ENCODE data around the gene AFG3L2. TPM values are rescaled to one million over a fixed set of nuclear protein-coding genes. Genes with fewer than 3 reads are reported as not detected.

AFG3L2 gene
- total and polyA plus RNA-seq, 10 of the 15 experiments (the other 5 are each of a cell fraction or from before 2014, with no cell fraction given) = 21.0 to 72.7 (median 57.7) TPM

DNA sequence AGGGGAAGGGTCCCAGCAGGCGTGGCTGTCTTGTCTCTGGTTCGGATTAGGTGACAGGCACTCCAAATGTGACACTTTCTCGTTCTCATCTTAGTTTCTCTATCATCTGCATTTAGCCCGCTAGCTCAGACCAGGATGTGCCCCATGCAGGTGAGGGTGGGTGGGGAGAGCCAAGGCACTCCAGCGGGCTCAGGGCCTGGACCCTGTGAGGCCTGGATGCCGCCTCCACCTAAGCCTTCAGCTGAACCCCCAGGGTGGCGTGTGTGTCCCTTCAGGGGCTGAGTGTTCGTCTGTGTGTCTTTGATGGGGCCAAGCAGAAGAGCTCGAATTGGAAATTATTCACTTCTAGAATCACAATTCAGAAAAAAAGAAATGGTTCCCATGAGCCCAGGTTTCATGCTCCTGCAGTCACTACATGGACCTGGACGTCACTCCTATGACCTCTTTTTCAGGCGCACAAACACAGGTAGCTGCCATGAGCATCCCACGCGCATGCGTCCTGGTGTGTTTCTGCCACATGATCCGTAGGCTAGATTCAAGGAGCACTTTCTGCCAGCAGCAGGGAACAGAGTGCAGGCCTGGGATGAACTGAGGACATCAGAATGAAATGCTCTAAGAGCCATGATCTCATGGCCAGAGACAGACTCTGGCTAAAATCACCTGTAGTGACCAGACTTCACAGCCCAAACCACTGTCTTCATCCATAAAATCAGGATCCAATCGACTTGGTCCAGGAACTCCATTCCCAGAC, 97.1 kb downstream of the AFG3L2 start:
- no peak for DNase-seq (ENCODE audit: low read depth, low spot score)
- H4K20me1 ChIP-seq (ENCODE audit: control insufficient read depth, insufficient read depth) = no peaks in the 10 kb centered on the region; the same call in 1 of the 2 replicates
- ChIA-PET CTCF (interaction anchor here (1.5 kb wide), 1 partner anchor 134 kb away, joined by 3 read pairs; no protein-coding TSS in a partner anchor), POLR2A (no interaction called here), RAD21 (ENCODE audit: unreplicated experiment) (no interaction called here), SMC1A (ENCODE audit: uncharacterized antibody, unreplicated experiment) (interaction anchor here (1.1 kb wide), 1 partner anchor 14 kb away, joined by 3 read pairs; no protein-coding TSS in a partner anchor)
- no peaks in the 10 kb centered on the region for H3K9me3 ChIP-seq (replicated peaks; ENCODE audit: control insufficient read depth, insufficient read depth, low read length)
- no peaks in the 10 kb centered on the region for H3K79me2 ChIP-seq (ENCODE audit: control insufficient read depth, insufficient read depth, low read length)
- no peak overlapping the region for H3K4me3 ChIP-seq
- no peak for FAIRE-seq
- no peaks in the 10 kb centered on the region for H3K36me3 ChIP-seq (ENCODE audit: control insufficient read depth in 2 of 2, insufficient read depth in 2 of 2, low read length in 1 of 2)
- BruUV-seq (replicated peaks) = no TSS peak
- intact Hi-C loops (cut with micrococcal nuclease; ENCODE audit: unreplicated experiment) = no loop called here
- no peak for TF ChIP-seq SMARCA5 (IDR thresholded peaks at IDR 0.05)
- TF ChIP-seq, protein P1, sequence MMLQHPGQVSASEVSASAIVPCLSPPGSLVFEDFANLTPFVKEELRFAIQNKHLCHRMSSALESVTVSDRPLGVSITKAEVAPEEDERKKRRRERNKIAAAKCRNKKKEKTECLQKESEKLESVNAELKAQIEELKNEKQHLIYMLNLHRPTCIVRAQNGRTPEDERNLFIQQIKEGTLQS (IDR thresholded peaks at IDR 0.05; ENCODE audit: borderline replicate concordance, extremely low read depth, low read depth, low read length) = no peak
- no peak overlapping the region for H3K4me2 ChIP-seq (ENCODE audit: control insufficient read depth, insufficient read depth)
- no peak for ATAC-seq
- H3K9ac ChIP-seq (ENCODE audit: control insufficient read depth, insufficient read depth, low read length) = no peak overlapping the region
- WGBS (ENCODE audit: insufficient coverage, insufficient replicate concordance, low lambda C conversion rate, missing lambda C conversion rate) = 32% methylated on average over 16 of the region's 16 CpGs
- in situ Hi-C loops (cut with MboI) = no loop called here
- H3K27me3 ChIP-seq (replicated peaks in 1 of 2; ENCODE audit: control insufficient read depth in 2 of 2, insufficient read depth in 2 of 2, low read length in 1 of 2) = no peaks in the 10 kb centered on the region
- H3K27ac ChIP-seq (ENCODE audit: control insufficient read depth, insufficient read depth) = no peak overlapping the region
- H2AFZ ChIP-seq (ENCODE audit: control insufficient read depth, low read depth, low read length) = no peak overlapping the region
- no peaks in the 10 kb centered on the region for H3K4me1 ChIP-seq (ENCODE audit: control insufficient read depth, insufficient read depth, low read length)

Small RNA genes within 50 kb of the gene (small RNA-seq; reads per million reads assigned to genes)
- not detected for gene RNU6-170P
- not detected for gene RNU7-129P

Other genes starting within 250 kb of the AFG3L2 start
- not detected in 2 replicates for gene CIDEA, start 122.9 kb downstream of the AFG3L2 start, total RNA-seq (2014; rRNA removed)
- gene CIDEA, start 122.9 kb downstream of the AFG3L2 start, total RNA-seq (2014; rRNA removed; fragmentation: Illumina TruSeq; extraction: Trizol) = not detected in 2 replicates
- gene CIDEA, start 122.9 kb downstream of the AFG3L2 start, total RNA-seq (2021) = not detected in 2 replicates
- gene CIDEA, start 122.9 kb downstream of the AFG3L2 start, polyA plus RNA-seq (2011; rRNA removed) = not detected in 2 replicates
- not detected in 2 replicates for gene CIDEA, start 122.9 kb downstream of the AFG3L2 start, polyA plus RNA-seq (2014; fragmentation: Illumina TruSeq; extraction: Trizol)
- gene CIDEA, start 122.9 kb downstream of the AFG3L2 start, polyA plus RNA-seq (2014; fragmentation: Nextera tagmentation; extraction: Ambion mirVana) = not detected
- gene CIDEA, start 122.9 kb downstream of the AFG3L2 start, polyA plus RNA-seq (2014; rRNA removed) = not detected in 2 replicates
- gene CIDEA, start 122.9 kb downstream of the AFG3L2 start, polyA plus RNA-seq (2016; fragmentation: Nextera tagmentation; extraction: Ambion mirVana) = not detected
- 189 and 197 TPM in 2 replicates for gene TUBB6, start 69.0 kb downstream of the AFG3L2 start, total RNA-seq (2014; rRNA removed)
- 59.3 and 67.4 TPM in 2 replicates for gene TUBB6, start 69.0 kb downstream of the AFG3L2 start, total RNA-seq (2014; rRNA removed; fragmentation: Illumina TruSeq; extraction: Trizol)
- gene TUBB6, start 69.0 kb downstream of the AFG3L2 start, total RNA-seq (2021) = 94.0 and 97.7 TPM in 2 replicates
- gene TUBB6, start 69.0 kb downstream of the AFG3L2 start, polyA plus RNA-seq (2011; rRNA removed) = 14.7 and 27.4 TPM in 2 replicates
- 34.0 and 55.0 TPM in 2 replicates for gene TUBB6, start 69.0 kb downstream of the AFG3L2 start, polyA plus RNA-seq (2014; fragmentation: Illumina TruSeq; extraction: Trizol)
- 10 to 100 TPM; 47.0 to 66.8 TPM for gene TUBB6, start 69.0 kb downstream of the AFG3L2 start, polyA plus RNA-seq (2014; fragmentation: Nextera tagmentation; extraction: Ambion mirVana)
- gene TUBB6, start 69.0 kb downstream of the AFG3L2 start, polyA plus RNA-seq (2014; rRNA removed) = 213 and 262 TPM in 2 replicates
- gene TUBB6, start 69.0 kb downstream of the AFG3L2 start, polyA plus RNA-seq (2016; fragmentation: Nextera tagmentation; extraction: Ambion mirVana) = 100 to 1,000 TPM; 149 to 160 TPM
- gene PRELID3A, start 30.7 kb upstream of the AFG3L2 start, total RNA-seq (2014; rRNA removed) = 6.0 and 11.0 TPM in 2 replicates
- 6.9 and 7.3 TPM in 2 replicates for gene PRELID3A, start 30.7 kb upstream of the AFG3L2 start, total RNA-seq (2014; rRNA removed; fragmentation: Illumina TruSeq; extraction: Trizol)
- 10.0 and 13.1 TPM in 2 replicates for gene PRELID3A, start 30.7 kb upstream of the AFG3L2 start, total RNA-seq (2021)
- gene PRELID3A, start 30.7 kb upstream of the AFG3L2 start, polyA plus RNA-seq (2011; rRNA removed) = 6.1 and 7.6 TPM in 2 replicates
- 4.7 and 7.3 TPM in 2 replicates for gene PRELID3A, start 30.7 kb upstream of the AFG3L2 start, polyA plus RNA-seq (2014; fragmentation: Illumina TruSeq; extraction: Trizol)
- 1 to 10 TPM in 1 of 2 experiments, under 1 TPM in 1; 0.43 to 1.2 TPM for gene PRELID3A, start 30.7 kb upstream of the AFG3L2 start, polyA plus RNA-seq (2014; fragmentation: Nextera tagmentation; extraction: Ambion mirVana)
- gene PRELID3A, start 30.7 kb upstream of the AFG3L2 start, polyA plus RNA-seq (2014; rRNA removed) = 14.3 and 19.4 TPM in 2 replicates
- 1 to 10 TPM; 7.3 to 9.1 TPM for gene PRELID3A, start 30.7 kb upstream of the AFG3L2 start, polyA plus RNA-seq (2016; fragmentation: Nextera tagmentation; extraction: Ambion mirVana)

All from GM12878 (cell line).